WTC11 (cell line): ENCODE results near the gene CDH13.

ENCODE experiments used
- CBFB ChIP-seq: sonication (generic); formaldehyde crosslinking; IDR thresholded peaks from 2 replicates; pipeline ENCODE4 v1.8.1; 2022; ENCODE audit warnings: mild to moderate bottlenecking, low read depth, missing genetic modification reagents
- CTCF ChIP-seq: fragments of 200-600 bp; IDR thresholded peaks from 2 replicates; pipeline ENCODE4 v1.8.0; 2022; ENCODE audit warnings: antibody characterized with exemption
- MAX ChIP-seq: sonication (generic); formaldehyde crosslinking; IDR thresholded peaks from 2 replicates; pipeline ENCODE4 v1.8.0; 2022; ENCODE audit warnings: mild to moderate bottlenecking, missing genetic modification reagents
- MLX ChIP-seq: sonication (generic); formaldehyde crosslinking; IDR thresholded peaks from 2 replicates; pipeline ENCODE4 v1.8.1; 2023; ENCODE audit warnings: mild to moderate bottlenecking, missing genetic modification reagents, moderate library complexity
- USF1 ChIP-seq: sonication (generic); formaldehyde crosslinking; IDR thresholded peaks from 2 replicates; pipeline ENCODE4 v1.8.0; 2022; ENCODE audit warnings: mild to moderate bottlenecking, missing genetic modification reagents

- TF ChIP-seq MAX (no peak), USF1 (no peak), CTCF (no peak), MLX (no peak), CBFB (no peak)
Measured at GRCh38 chr16:83666449-83666848, 1039.7 kb downstream of the CDH13 start.
